GM04503 (cell line): ENCODE measurements around the gene PDZD2.
A peak's percentile ranks its signal among the peaks of the same experiment; 100 is the strongest.

Experiments
- DNase-seq: peaks from one replicate; pipeline ENCODE4 v3.0.0-alpha.2; 2012; ENCODE audit warnings: low read depth

The PDZD2 gene

DNA sequence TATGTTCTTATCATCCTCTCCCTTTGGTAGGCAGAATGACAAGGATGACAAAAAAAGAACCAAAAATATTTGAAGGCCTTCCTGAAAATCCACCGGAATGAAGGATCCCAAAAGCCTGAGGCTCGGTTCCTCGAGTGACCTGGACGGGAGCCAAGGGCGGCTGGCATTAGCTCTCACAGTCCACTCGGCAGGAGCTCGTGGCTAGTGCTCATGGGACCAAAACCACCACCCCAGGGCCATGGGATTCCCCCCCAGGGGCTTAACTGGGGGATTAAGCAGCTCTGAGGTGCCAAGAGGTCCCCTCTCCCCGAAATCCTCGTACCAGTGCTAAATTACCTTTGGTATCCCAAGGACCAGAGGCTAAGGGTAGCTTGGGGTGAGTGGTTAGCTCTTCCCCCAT, 586 bp upstream of the PDZD2 start:
- no peak for DNase-seq

DNA sequence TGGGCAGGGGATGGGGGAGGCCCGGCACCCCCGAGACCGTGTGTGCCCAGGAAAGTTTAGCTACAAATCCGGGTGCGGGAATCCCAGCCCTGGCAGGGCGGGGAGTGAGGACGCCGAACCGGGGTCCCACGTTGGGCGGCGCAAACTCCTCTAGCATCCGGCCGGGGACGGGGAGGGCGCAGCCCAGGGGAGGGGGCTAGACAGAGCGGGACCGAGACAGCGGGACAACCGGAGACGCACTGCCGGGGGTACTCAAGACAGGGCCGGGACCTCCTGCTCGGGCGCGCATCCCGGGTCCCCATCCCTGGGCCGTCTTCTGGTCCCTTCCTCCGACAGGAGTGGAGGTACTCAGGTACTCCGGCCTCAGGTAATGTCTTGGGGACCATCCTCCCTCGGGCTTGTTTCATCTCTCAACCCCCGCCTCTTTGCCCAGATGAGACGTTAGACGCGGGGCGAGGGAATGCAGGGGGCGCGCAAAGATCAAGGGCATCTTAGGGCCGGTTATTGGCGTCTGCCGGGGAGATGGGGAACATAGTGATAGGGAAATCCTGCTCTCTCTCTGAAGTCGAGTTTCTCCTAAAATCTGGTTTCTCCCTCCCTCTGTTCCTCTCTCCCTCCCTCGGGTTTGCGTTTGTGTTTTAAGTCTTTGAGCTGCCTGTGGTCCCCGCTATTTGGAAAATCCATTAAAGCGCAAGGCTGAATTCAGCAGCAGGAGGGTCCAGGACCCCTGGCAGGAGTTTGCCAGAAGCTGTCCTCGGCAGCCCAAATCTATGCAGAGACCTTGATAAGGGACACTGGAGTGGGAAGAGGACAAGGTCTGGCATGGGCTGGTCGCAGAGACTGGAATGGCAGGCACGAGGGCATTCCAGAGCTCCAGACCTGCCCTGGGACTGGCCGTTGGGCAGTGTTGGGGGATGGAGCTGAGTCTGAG, 815 bp downstream of the PDZD2 start:
- DNase-seq, result no peak

GRCh38 chr5:31640573-31640972, 1.6 kb downstream of the PDZD2 start:
- DNase-seq, result no peak

DNA sequence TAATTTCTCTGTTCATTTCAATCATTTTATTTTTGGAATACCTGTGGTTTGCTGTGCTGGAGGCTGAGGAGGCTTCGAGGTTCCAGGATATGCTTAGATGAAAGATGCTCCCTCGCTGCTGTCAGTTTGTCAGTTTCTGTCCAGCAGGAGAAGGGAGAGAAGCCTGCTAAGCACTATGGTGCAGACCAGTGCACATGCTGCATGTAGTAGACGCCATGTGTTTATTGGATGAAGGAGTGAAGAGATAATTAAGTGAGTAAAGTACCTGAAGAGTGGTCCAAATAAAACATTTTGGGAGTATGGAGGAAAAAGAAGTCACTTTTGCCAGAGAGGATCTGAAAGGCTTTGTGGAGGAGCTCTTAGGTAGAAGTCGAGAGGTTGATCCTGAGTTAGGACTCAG, 2.1 kb downstream of the PDZD2 start:
- no peak for DNase-seq

GRCh38 chr5:31641575-31641974, 2.6 kb downstream of the PDZD2 start:
- DNase-seq, result no peak

DNA sequence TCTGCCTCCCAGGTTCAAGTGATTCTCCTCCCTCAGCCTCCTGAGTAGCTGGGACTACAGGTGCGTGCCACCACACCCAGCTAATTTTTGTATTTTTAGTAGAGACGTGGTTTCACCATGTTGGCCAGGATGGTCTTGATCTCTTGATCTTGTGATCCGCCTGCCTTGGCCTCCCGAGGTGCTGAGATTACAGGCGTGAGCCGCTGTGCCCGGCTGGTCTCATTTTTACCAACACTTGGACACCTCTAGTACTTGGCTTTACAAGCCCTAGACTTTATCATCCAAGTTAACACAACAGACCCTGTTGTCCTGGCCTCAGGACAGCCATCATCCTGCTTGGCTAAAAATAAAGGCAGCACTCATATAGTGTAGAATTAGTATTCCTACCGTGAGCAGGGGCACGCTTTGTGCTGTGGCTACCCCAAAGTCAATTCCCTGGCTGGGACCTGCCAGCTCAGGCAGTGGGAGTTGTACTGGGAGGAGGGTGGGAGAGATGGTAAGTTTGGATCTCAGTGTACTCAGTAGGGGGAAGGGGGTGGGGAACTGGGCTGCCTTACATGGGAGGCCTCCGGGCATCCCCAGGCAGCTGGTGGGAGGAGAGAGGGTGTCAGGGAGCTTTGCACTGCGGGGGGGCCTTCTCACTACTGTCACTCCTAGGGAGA, 6.6 kb downstream of the PDZD2 start:
- DNase-seq, result no peak

- DNase-seq, result no peak
Measured at GRCh38 chr5:31648326-31648725, 9.4 kb downstream of the PDZD2 start.

GRCh38 chr5:31651241-31651640, 12.3 kb downstream of the PDZD2 start:
- no peak for DNase-seq

- no peak for DNase-seq
Measured at GRCh38 chr5:31655491-31655890, 16.6 kb downstream of the PDZD2 start.

DNA sequence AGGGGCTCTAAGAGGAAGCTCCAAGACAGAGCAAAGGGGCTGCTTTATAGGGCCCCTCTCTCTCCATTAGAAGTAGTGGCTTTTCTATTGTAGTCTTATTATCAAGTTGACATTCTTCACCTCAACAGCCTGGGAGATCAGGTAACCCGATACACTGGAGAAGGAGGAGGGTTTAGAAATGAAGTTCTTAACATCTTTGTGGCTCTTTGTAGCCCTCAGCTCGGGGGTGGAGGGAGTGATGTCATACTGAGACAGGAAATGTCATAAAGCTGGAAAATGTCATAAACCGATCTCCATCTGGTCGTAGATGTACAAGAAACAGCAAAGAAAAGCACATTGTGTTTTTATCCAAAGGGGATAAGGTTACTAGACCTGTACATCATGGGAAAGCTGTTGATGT, 17.9 kb downstream of the PDZD2 start:
- DNase-seq, result no peak

GRCh38 chr5:31657315-31657979, 18.5 kb downstream of the PDZD2 start:
- DNase-seq, result no peak

DNA sequence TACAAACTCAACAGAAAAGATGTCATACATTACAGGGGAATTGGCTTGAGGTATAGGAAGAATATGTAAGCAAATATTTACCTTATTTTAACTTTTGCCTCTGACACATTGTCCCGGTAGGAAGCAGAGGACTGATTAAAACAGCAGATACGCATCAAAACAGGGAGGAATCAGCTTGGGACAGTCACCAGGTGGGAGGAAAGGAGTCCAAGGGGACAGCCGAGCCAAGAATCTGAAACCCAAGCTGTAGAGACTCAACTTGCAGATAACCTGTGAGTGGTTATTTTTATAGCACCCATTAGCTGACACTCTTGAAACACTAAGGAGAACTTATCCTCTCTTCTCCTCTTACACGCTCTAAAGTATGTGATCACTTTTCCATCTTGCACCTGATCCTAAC, 22.3 kb downstream of the PDZD2 start:
- no peak for DNase-seq

- DNase-seq, result peak; percentile 70
Measured at GRCh38 chr5:31663519-31663918, 24.6 kb downstream of the PDZD2 start.

GRCh38 chr5:31664566-31664965, 25.6 kb downstream of the PDZD2 start:
- no peak for DNase-seq

DNA sequence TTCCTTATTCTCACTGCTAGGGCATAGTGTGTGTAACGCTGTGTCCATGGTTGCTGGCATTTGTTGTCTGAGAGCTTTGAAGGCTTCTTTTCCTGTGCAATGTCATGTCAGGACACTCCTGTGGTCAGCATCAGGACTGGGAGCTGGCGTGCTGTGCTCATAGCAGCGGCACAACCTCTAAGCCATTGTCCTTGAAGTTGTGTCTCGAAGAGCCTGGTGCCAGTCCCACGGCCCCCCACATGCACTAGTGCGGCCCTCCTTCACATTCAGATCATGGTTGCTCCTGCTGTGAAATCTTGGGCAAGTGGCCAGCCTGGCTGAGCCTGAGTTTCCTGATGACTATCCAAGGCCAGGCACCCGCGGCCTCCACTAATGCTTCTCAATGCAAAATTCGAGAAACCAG, 32.4 kb downstream of the PDZD2 start:
- no peak for DNase-seq

GRCh38 chr5:31674371-31674951, 35.5 kb downstream of the PDZD2 start:
- DNase-seq, result no peak

DNA sequence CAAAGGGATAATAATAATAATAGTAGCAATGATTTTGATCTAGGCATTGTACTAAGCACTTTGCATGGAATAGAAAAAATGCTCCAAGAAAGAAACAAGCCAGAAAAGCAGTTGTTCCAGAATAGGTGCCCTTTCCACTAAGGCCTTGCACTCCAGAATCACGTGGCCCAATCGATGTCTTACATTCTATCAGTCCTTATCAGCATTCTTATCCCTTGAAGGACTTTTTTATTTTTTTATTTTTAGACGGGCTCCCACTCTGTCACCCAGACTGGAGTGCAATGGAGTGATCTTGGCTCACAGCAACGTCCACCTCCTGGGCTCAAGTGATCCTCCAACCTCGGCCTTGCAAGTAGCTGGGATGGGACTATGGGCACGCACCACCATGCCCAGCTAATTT, 36.5 kb downstream of the PDZD2 start:
- DNase-seq, result no peak

DNA sequence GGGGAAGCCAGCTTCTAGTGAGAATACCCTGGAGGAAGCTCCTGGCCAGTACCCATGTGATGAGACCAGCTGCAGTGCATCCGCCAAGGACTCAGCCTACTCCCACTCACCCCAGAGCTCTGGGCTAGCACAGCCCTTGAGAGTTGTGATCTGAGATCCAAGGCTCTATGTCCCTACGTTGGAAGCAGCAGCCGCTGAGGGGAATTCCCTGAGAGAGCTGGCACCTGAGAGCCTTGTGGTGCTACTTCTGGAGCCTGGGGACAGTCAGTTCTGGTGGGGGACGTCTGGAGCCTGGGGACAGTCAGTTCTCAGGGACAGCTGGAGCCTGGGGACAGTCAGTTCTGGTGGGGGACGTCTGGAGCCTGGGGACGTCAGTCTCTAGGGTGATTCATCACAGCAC, 39.2 kb downstream of the PDZD2 start:
- DNase-seq, result no peak

DNA sequence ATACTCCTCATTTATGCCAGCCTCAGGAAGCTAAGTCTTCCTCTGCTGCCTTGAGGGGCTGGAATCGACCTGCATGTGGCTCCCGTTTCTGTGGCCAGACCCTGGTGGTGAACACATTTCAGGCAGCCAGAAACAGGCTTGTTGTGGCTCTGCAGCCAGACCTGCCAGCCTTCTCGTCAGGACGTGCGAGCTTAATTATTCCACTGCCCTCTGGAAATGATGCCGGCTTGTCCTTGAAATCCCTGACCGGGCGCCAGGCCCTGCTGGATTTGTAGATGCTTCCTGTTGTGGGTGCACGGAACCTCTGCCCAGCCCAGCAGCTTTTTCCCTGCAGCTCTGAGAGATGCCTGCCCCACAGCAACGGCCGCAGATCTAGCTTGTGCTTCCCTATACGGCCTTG, 41.6 kb downstream of the PDZD2 start:
- no peak for DNase-seq

DNA sequence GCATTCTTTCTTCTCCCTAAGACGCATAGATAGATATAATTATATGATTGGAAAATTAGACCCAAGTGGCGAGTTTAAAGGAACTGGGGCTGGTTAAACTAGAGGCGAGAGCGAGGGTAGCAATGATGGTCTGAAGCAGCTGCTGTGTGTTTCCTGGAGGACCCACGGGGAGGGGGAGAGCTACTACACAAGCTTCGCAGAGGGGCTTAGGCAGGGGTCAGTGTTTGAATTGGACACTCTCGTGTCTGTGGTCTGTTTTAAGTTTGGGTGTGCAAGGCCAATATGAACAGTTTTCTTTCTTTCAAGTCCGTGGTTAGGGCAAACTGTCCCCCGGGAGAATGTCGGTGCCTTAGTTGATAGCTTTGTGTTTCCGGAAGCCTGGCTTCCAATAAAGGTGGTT, 43.1 kb downstream of the PDZD2 start:
- DNase-seq, result no peak

- no peak for DNase-seq
Measured at GRCh38 chr5:31682851-31683250, 43.9 kb downstream of the PDZD2 start.

DNA sequence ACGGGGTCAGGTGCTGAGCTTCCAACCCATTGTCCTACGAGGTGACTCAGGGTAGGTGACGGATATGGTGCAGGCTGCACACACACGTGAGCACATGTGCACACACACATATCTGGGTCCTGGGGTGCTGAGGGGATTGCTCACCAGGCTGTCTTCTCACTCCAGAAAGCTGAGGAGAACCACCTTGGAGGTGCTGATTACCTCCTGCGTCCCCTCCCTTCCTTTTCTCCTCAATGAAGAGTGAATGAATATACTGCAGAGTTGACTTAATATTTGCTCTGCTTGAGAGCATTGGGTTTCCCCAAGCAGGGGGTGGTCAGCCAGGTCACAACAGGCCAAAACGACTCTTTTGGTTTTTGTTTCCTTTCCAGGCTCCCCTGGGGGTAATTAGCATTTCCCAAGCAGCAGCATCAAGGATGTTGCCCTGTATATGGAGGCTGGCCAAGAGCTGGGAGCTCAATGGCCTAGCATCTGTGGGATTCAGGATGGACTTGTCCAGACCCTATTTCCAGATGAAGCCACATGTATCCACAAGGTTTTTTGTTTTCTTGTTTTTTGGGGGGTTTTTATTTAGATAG, 49.7 kb downstream of the PDZD2 start:
- no peak for DNase-seq
